GM12875 (cell line): ENCODE results near the gene SPRR2B.
"Not testable (repeated sequence)": the region's sequence is repeated elsewhere in the genome, so short reads cannot be mapped to it uniquely, and the experiment has no call there.

Experiments used
- H3K4me3 ChIP-seq: one replicate; pipeline ENCODE4 v1.5.1; 2011; ENCODE audit warnings: low read depth, low read length, control low read depth
- CTCF ChIP-seq: IDR thresholded peaks from 2 replicates; pipeline ENCODE4 v1.5.1; 2011; ENCODE audit warnings: low read depth, mild to moderate bottlenecking, control low read depth, inconsistent platforms, low read length, moderate library complexity, borderline replicate concordance; ENCODE audit not compliant: insufficient read depth

Gene SPRR2B

GRCh38 chr1:153058826-153059784 lies 12.3 kb downstream of the SPRR2B start:
- no peak overlapping the region for H3K4me3 ChIP-seq
- TF ChIP-seq CTCF: no peak

DNA sequence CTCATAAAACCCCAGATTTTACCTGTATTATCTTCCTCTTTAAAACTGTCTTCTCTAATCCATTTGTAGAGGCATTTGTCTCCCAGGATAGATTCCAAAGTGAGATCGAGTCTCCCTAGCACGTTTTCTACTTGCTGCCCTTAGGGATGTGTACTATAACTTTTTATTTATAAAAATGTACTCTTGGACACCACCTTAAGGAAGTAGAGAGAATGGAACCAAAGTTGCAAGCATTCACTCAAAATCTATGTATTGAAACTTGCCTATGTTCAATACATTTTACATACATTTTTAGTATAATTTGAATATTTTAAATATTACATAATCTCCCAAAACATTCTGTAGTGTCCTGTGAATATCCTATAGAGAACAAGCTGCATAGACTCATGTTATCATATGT lies 13.3 kb downstream of the SPRR2B start:
- TF ChIP-seq CTCF: no peak
- H3K4me3 ChIP-seq: no peak overlapping the region

DNA sequence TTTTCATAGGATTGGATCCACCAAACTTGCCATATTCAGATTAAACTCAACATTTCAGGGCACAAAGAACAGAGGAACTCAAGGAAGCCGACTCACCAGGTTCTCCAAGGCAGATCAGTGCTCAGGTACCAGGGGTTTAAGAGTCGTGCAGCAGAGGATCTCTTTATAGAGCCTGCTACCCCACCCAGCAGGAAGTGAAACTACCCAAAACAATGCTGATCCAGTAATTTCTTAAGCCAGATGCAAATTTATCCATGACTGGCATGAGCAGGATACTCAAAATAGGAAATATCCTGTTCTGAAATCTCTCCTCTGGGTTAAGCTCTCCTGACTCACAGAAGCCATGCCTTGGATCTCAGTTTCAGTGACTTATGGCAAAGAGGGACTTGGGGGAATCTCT lies 14.0 kb downstream of the SPRR2B start, which contains the start of gene SPRR2A:
SPRR2A (minus strand) TSS at position 138 of the 400 bp plus-strand sequence. CDS start 777 bp downstream, outside the sequence.
- no peak within 1 kb of the TSS for H3K4me3 ChIP-seq
- no peak for TF ChIP-seq CTCF

- H3K4me3 ChIP-seq: not testable (repeated sequence)
Observed at GRCh38 chr1:153056111-153056510, 15.3 kb downstream of the SPRR2B start.

GRCh38 chr1:153049211-153049610 lies 22.2 kb downstream of the SPRR2B start:
- no peak overlapping the region for H3K4me3 ChIP-seq
- no peak for TF ChIP-seq CTCF

DNA sequence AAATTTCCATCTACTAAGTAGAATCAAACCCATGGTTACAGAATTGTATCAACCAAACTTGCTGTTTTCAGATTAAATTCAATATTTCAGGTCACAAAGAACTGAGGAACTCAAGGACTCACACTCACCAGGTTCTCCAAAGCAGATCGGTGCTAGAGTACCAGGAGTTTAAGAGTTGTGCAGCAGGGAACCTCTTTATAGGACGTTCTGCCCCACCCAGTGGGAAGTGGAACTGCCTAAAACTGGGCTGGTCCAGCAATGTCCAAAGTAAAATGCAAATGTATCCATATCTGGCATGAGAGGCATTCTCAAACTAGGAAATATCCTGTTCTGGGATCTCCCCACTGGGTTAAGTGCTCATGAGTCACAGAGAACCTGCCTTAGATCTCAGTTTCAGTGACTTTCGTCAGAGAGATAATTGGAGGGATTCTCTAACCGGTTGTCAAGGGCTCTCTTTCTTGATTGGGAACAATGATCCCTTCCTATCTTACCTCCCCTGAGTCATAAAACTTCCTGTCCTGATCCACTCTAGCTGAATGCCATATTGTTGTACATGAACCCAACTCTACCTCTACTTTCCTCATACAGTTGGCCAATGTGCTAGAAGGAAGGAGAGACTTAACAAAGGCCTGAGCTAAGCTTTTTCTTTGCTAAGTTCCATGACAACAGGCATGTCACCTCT lies 30.3 kb downstream of the SPRR2B start, which contains the start of gene SPRR2D:
SPRR2D (minus strand) TSS at position 171 of the 682 bp plus-strand sequence. CDS start 774 bp downstream, outside the sequence.
- TF ChIP-seq CTCF: no peak
- H3K4me3 ChIP-seq: no peak within 1 kb of the TSS

DNA sequence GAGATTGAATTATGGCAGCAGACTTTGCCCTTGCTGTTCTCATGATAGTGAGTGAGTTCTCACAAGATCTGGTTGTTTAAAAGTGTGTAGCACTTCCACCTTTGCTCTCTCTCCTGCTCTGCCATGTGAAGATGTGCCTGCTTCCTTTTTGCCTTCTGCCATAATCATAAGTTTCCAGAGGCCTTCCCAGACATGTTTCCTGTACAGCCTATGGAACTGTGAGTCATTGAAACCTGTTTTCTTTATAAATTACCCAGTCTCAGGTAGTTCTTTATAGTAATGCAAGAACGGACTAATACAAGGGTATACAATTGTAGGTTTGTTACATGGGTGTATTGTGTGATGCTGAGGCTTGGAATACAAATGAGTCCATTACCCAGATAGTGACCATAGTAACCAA lies 36.2 kb downstream of the SPRR2B start:
- H3K4me3 ChIP-seq: no peak overlapping the region
- no peak for TF ChIP-seq CTCF
